ENCODE results near the gene AGBL3.

Gene AGBL3

GRCh38 chr7:135150072-135150782 is 163.9 kb downstream of the AGBL3 start:
- DNase-seq: no peak

GRCh38 chr7:135151132-135151531 is 164.8 kb downstream of the AGBL3 start:
- DNase-seq: no peak

- DNase-seq: no peak
Observed at GRCh38 chr7:135151533-135151932, 165.2 kb downstream of the AGBL3 start.

- DNase-seq: no peak
Observed at GRCh38 chr7:135152442-135152841, 166.1 kb downstream of the AGBL3 start.

GRCh38 chr7:135154734-135155133 is 168.4 kb downstream of the AGBL3 start:
- DNase-seq: no peak

- DNase-seq: no peak
Observed at GRCh38 chr7:135156290-135156689, 170.0 kb downstream of the AGBL3 start.

GRCh38 chr7:135158141-135158655 is 171.9 kb downstream of the AGBL3 start:
- DNase-seq: no peak

- DNase-seq: no peak
Observed at GRCh38 chr7:135158874-135159273, 172.6 kb downstream of the AGBL3 start.

- DNase-seq: no peak
Observed at GRCh38 chr7:135159359-135160085, 173.2 kb downstream of the AGBL3 start.

- DNase-seq: no peak
Observed at GRCh38 chr7:135160098-135160857, 174.0 kb downstream of the AGBL3 start.

- no peak for DNase-seq
Observed at GRCh38 chr7:135160858-135161653, 174.7 kb downstream of the AGBL3 start.

GRCh38 chr7:135161669-135162068 is 175.4 kb downstream of the AGBL3 start:
- no peak for DNase-seq

GRCh38 chr7:135162382-135163001 is 176.2 kb downstream of the AGBL3 start:
- DNase-seq: no peak

- DNase-seq: no peak
Observed at GRCh38 chr7:135164357-135165061, 178.2 kb downstream of the AGBL3 start.

GRCh38 chr7:135165862-135166261 is 179.6 kb downstream of the AGBL3 start:
- DNase-seq: no peak

GRCh38 chr7:135166338-135166990 is 180.2 kb downstream of the AGBL3 start:
- no peak for DNase-seq

GRCh38 chr7:135167365-135167917 is 181.1 kb downstream of the AGBL3 start:
- DNase-seq: no peak

GRCh38 chr7:135168001-135168400 is 181.7 kb downstream of the AGBL3 start:
- no peak for DNase-seq

- no peak for DNase-seq
Observed at GRCh38 chr7:135168489-135169140, 182.3 kb downstream of the AGBL3 start.

Measured in NCI-H510A treated with DMSO at 0.1 percent for 48 hours (cell line).